Astrocyte (in vitro differentiated cells and primary cell): ENCODE results near the gene FOXP3. TPM values are rescaled to one million over a fixed set of nuclear protein-coding genes. Genes with fewer than 3 reads are reported as not detected.
A peak's percentile ranks its signal among the peaks of the same experiment; 100 is the strongest.

Source experiments
- DNase-seq: peaks from one replicate; pipeline ENCODE4 v3.0.0-alpha.2; 2010; ENCODE audit warnings: low read depth
- FAIRE-seq: peaks from 2 replicates; lab custom pipeline; 2011; peaks lifted over from hg19 to GRCh38; lab: Jason Lieb, UNC
- H2AFZ ChIP-seq: 2 replicates; pipeline ENCODE4 v1.6.0; 2012; ENCODE audit warnings: low read depth, low read length, inconsistent platforms
- H3K27ac ChIP-seq: 2 replicates; pipeline ENCODE4 v1.5.1; 2011; ENCODE audit warnings: low read depth, low read length, inconsistent platforms
- H3K27me3 ChIP-seq: 2 replicates; pipeline ENCODE4 v1.6.0; 2011; ENCODE audit warnings: low read length, inconsistent platforms; ENCODE audit not compliant: insufficient read depth
- H3K36me3 ChIP-seq: 2 replicates; pipeline ENCODE4 v1.5.1; 2011; ENCODE audit warnings: low read length, inconsistent platforms; ENCODE audit not compliant: insufficient read depth
- H3K4me1 ChIP-seq: 2 replicates; pipeline ENCODE4 v1.5.1; 2011; ENCODE audit warnings: low read length, inconsistent platforms; ENCODE audit not compliant: insufficient read depth
- H3K4me2 ChIP-seq: 2 replicates; pipeline ENCODE4 v1.6.0; 2012; ENCODE audit warnings: low read length, inconsistent platforms
- H3K4me3 ChIP-seq: 2 replicates; pipeline ENCODE4 v1.5.1; 2011; ENCODE audit warnings: low read depth, mild to moderate bottlenecking, low read length, inconsistent platforms; ENCODE audit not compliant: insufficient read depth
- H3K79me2 ChIP-seq: 2 replicates; pipeline ENCODE4 v1.6.0; 2012; ENCODE audit warnings: mild to moderate bottlenecking, low read length, inconsistent platforms; ENCODE audit not compliant: insufficient read depth
- H3K9ac ChIP-seq: 2 replicates; pipeline ENCODE4 v1.6.0; 2012; ENCODE audit warnings: mild to moderate bottlenecking, low read length, inconsistent platforms
- H3K9me3 ChIP-seq: 2 replicates; pipeline ENCODE4 v1.5.1; 2012; ENCODE audit warnings: low read depth, mild to moderate bottlenecking, low read length, inconsistent platforms; ENCODE audit not compliant: insufficient read depth
- H4K20me1 ChIP-seq: 2 replicates; pipeline ENCODE4 v1.6.0; 2012; ENCODE audit warnings: low read length, inconsistent platforms; ENCODE audit not compliant: insufficient read depth
- H3K27ac Mint-ChIP-seq: one replicate; pipeline ENCODE4 v1.8.0; 2021; ENCODE audit warnings: mild to moderate bottlenecking, mixed read lengths; ENCODE audit not compliant: unreplicated experiment
- H3K27me3 Mint-ChIP-seq: one replicate; pipeline ENCODE4 v1.8.0; 2021; ENCODE audit warnings: low read depth, mixed read lengths; ENCODE audit not compliant: unreplicated experiment
- H3K36me3 Mint-ChIP-seq: one replicate; pipeline ENCODE4 v1.8.0; 2021; ENCODE audit warnings: low read depth, mixed read lengths; ENCODE audit not compliant: unreplicated experiment
- H3K4me1 Mint-ChIP-seq: one replicate; pipeline ENCODE4 v1.8.0; 2021; ENCODE audit warnings: low read depth, mixed read lengths; ENCODE audit not compliant: unreplicated experiment
- H3K4me3 Mint-ChIP-seq: one replicate; pipeline ENCODE4 v1.8.0; 2021; ENCODE audit warnings: mild to moderate bottlenecking, moderate library complexity, mixed read lengths; ENCODE audit not compliant: unreplicated experiment
- H3K9me3 Mint-ChIP-seq: one replicate; pipeline ENCODE4 v1.8.0; 2021; ENCODE audit warnings: mild to moderate bottlenecking, mixed read lengths; ENCODE audit not compliant: unreplicated experiment
- CTCF ChIP-seq: IDR thresholded peaks from 2 replicates; pipeline ENCODE4 v1.5.1; 2011; ENCODE audit warnings: low read depth, mild to moderate bottlenecking, inconsistent platforms, low read length, moderate library complexity; ENCODE audit not compliant: insufficient read depth
- EZH2 ChIP-seq: IDR thresholded peaks from 2 replicates; pipeline ENCODE4 v1.6.1; 2012; ENCODE audit warnings: mild to moderate bottlenecking, low read length, inconsistent platforms; ENCODE audit not compliant: insufficient read depth
- total RNA-seq: library from RNA; stranded (reverse); gene quantifications from 2 replicates; pipeline ENCODE4 v1.2.1, GENCODE V29; 2021

FOXP3 gene
- total RNA-seq, 1 donor from 2014 or later, result 0.09 TPM

DNA sequence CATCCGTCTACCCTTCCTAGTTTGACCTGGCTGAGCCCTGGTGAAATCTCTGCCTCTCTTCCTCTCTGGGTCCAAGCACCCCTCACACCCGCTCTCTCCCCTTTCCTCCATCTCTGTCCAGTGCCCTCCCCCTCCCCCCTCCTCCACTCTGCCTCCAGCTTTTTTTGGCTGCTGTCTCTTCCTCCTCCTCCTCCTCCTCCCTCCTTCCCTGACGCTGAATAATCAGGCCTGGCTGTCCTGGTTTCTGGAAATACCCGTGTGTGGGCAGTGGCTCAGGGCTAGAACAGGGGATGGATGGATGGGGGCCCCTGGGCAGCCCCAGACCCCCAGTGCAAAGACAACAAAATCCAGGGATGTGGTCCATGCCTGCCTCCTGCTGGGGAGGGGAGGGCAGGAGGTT, 59.8 kb downstream of the FOXP3 start:
- H3K9me3 Mint-ChIP-seq, result no peaks in the 10 kb centered on the region
- DNase-seq, result no peak
- Histone ChIP-seq H3K9ac (no peak overlapping the region), H3K27me3 (no peaks in the 10 kb centered on the region), H3K36me3 (no peaks in the 10 kb centered on the region), H3K4me1 (no peaks in the 10 kb centered on the region), H3K4me3 (no peak overlapping the region), H3K9me3 (no peaks in the 10 kb centered on the region), H3K79me2 (no peaks in the 10 kb centered on the region), H3K27ac (no peak overlapping the region), H3K4me2 (no peak overlapping the region), H4K20me1 (no peaks in the 10 kb centered on the region), H2AFZ (no peak overlapping the region)
- no peak overlapping the region for H3K27ac Mint-ChIP-seq
- H3K27me3 Mint-ChIP-seq, result peaks cover 2% of the 10 kb centered on the region
- TF ChIP-seq EZH2, result no peak
- no peak for TF ChIP-seq CTCF
- no peak overlapping the region for H3K4me3 Mint-ChIP-seq
- no peaks in the 10 kb centered on the region for H3K36me3 Mint-ChIP-seq
- no peak for FAIRE-seq
- H3K4me1 Mint-ChIP-seq, result no peaks in the 10 kb centered on the region

DNA sequence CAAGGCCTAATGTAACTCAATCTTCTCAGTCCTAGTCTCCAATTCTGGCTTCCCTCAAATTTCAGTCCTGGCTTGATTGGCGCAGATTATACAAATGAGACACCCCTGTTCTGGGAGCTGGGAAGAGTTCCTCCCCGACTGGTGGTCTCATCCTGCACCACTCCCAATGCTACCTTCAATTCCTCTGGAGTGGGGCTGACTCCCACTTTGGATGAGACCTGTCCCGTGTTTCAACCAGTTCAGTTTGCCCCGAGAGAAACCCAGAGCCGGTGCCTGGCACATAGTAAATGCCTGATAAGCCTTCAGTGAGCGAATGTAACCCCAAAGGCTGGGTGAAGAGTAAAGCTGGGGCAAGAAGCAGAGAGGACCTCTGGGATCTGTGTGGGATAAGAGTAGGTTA, 60.5 kb downstream of the FOXP3 start:
- H3K27ac Mint-ChIP-seq, result no peak overlapping the region
- no peak for TF ChIP-seq CTCF
- TF ChIP-seq EZH2, result no peak
- no peak overlapping the region for H2AFZ ChIP-seq
- DNase-seq, result no peak
- H3K4me1 ChIP-seq, result no peaks in the 10 kb centered on the region
- no peak overlapping the region for H3K4me3 ChIP-seq
- no peaks in the 10 kb centered on the region for H3K79me2 ChIP-seq
- H3K27me3 Mint-ChIP-seq, result peaks cover 3% of the 10 kb centered on the region
- no peak overlapping the region for H3K27ac ChIP-seq
- no peak overlapping the region for H3K9ac ChIP-seq
- no peak for FAIRE-seq
- H3K27me3 ChIP-seq, result no peaks in the 10 kb centered on the region
- H3K4me1 Mint-ChIP-seq, result no peaks in the 10 kb centered on the region
- H3K9me3 ChIP-seq, result no peaks in the 10 kb centered on the region
- H3K36me3 ChIP-seq, result no peaks in the 10 kb centered on the region
- no peaks in the 10 kb centered on the region for H4K20me1 ChIP-seq
- H3K4me2 ChIP-seq, result no peak overlapping the region
- peak overlapping the region; percentile 40 for H3K4me3 Mint-ChIP-seq
- H3K9me3 Mint-ChIP-seq, result no peaks in the 10 kb centered on the region
- H3K36me3 Mint-ChIP-seq, result no peaks in the 10 kb centered on the region

DNA sequence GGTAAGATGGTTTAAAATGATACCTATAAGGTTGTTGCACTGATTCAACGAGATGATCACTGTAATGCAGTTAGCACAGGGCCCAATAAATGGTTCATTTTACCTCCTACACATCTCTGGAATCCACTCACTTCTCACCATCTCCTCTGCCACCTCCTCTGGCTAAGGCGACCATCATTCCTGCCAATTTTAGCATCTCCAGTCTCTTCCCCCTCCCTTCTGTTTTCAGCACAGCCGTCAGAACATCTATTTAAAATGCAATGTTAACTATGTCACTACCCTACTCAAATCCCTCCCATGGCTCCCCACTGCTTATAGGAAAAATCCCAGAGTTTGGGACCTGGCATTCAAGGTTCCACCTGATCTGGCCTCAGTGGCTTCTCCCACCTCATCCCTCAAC, 61.0 kb downstream of the FOXP3 start:
- peak overlapping the region; percentile 40 for H3K4me3 Mint-ChIP-seq
- peaks cover 4% of the 10 kb centered on the region for H3K27me3 Mint-ChIP-seq

More for the DNA sequence above, 61.0 kb downstream of the FOXP3 start:
- Histone ChIP-seq H3K27me3 (no peaks in the 10 kb centered on the region), H3K27ac (no peak overlapping the region), H3K9ac (no peak overlapping the region), H3K79me2 (no peaks in the 10 kb centered on the region), H3K4me2 (no peak overlapping the region), H3K36me3 (no peaks in the 10 kb centered on the region), H4K20me1 (no peaks in the 10 kb centered on the region), H2AFZ (no peak overlapping the region), H3K4me1 (no peaks in the 10 kb centered on the region), H3K4me3 (no peak overlapping the region), H3K9me3 (no peaks in the 10 kb centered on the region)
- DNase-seq, result no peak
- Mint-ChIP-seq H3K4me1 (no peaks in the 10 kb centered on the region), H3K9me3 (no peaks in the 10 kb centered on the region), H3K36me3 (no peaks in the 10 kb centered on the region), H3K27ac (no peak overlapping the region)
- TF ChIP-seq CTCF (no peak), EZH2 (no peak)
- FAIRE-seq, result no peak
